LHCN-M2 (cell line): ENCODE data around the gene OR5H15. TPM values are rescaled to one million over a fixed set of nuclear protein-coding genes. Genes with fewer than 3 reads are reported as not detected.
A peak's percentile ranks its signal among the peaks of the same experiment; 100 is the strongest.
"Not testable (repeated sequence)": the region's sequence is repeated elsewhere in the genome, so short reads cannot be mapped to it uniquely, and the experiment has no call there.

Experiments
- DNase-seq: peaks from one replicate; pipeline ENCODE4 v3.0.0-alpha.2; 2012; ENCODE audit warnings: low read depth
- polyA plus RNA-seq: library from polyadenylated mRNA; unstranded; fragments of >200 nt; gene quantifications from one replicate; pipeline ENCODE4 v1.2.1, GENCODE V29; 2012; ENCODE audit warnings: missing spikeins
- total RNA-seq: library from RNA; depleted of rRNA; stranded (reverse); fragments of >200 nt; gene quantifications from 2 replicates; pipeline ENCODE4 v1.2.3, GENCODE V29; 2014; rRNA removed

The OR5H15 gene
- not detected in 2 replicates for total RNA-seq
- polyA plus RNA-seq, result not detected

DNA sequence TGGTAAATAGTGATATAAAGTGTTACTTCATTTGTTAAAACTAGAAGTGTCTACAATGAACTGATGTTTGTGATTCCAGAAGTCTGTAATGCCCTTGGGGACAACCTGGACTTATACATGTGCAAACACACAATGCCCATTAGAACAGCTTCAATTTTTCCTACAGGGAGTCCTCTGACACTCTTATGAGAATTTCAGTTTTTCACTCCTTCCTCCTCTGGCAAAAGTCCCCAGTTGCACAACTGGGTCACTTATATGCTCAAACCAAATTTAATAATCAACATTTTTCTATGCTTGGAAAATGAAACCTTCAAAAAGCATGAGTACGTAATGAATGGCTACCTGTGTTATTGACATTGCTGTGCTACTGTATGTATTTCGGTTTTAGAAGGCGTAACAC, at the start of gene OR5H15:
Gene OR5H15 (plus strand): TSS at position 301 of the 400 bp plus-strand sequence. CDS start 2,004 bp downstream, outside the sequence.
- DNase-seq, result no peak

DNA sequence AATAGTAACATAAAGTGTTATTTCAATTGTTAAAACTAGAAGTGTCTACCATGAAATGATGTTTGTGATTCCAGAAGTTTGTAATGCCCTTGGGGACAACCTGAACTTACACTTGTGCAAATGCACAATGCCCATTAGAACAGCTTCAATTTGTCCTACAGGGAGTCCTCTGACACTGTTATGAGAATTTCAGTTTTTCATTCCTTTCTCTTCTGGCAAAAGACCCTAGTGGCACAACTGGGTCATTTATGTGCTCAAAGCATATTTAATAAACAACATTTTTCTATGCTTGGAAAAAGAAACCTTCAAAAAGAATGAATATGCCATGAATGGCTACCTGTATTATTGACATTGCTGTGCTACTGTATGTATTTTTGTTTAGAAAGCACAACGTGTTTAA, 36.1 kb upstream of the OR5H15 start, which contains the start of gene OR5H1:
Gene OR5H1 (plus strand): TSS at position 301 of the 400 bp plus-strand sequence. CDS start 1,977 bp downstream, outside the sequence.
- DNase-seq, result no peak

DNA sequence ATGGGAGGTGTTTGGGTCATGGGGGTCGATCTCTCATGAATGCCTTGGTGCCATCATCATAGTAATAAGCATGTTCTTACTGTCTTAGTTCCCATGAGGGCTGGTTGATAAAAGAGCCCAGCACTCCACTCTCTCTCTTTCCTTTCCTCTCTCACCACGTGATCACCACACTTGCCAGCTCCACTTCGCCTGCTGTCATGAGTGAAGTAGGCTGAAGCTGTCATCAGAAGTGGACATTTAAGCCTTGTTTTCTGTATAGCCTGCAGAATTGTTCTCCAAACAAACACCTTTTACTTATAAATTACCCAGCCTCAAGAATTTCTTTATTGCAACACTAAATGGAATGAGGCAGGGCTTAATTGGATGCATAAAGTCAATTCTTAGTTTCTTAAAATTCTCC, 29.9 kb upstream of the OR5H15 start:
- no peak for DNase-seq

DNA sequence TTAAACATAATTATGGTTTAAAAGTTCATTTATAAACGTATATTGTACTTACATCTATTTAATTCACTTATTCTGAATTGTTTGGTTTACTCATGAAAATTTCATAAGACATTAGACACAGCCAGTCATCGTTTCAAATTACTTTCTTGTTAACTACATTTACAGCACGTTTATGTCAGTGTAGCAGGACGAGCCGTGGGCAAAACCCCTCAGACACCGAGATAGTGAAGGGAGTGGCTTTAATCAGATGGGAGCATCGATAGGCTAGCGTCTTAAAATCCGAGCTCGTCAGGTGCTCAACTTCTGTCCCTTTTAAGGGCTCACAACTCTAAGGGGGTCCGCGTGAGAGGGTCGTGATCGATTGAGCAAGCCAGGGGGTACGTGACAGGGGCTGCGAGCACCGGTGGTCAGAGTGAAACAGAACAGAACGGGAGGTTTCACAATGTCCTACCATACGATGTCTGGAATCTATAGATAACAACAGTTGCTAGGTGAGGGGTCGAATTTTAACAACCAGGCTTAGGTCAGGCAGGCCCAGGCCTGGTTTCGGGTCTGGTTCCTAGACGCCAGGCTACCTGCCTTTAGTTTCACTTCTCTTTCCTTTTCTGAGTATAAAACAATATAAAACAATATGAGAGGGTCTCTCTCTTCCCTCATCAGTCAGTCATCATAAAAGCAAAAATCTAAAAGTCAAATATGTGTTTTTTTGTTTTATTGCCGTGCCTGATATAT, 28.5 kb upstream of the OR5H15 start:
- not testable (repeated sequence) for DNase-seq

DNA sequence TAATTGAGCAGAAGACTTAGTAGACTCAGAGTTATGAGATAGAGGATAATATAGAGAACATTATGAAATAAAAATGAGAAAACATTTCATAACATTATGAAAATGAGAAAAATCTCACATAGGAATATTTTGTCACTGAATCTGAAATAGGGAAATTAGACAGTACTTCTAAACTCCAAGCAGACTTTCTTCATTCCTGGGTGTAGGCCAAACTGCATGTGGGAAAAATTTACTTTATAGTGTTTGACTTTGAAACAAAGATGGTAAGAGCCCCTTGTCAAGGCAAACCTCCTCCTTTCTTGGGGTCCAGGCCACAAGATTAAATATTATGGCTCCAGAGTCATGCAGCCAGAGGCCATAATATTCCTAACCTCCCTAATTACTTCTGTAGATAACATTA, 26.0 kb upstream of the OR5H15 start:
- no peak for DNase-seq

DNA sequence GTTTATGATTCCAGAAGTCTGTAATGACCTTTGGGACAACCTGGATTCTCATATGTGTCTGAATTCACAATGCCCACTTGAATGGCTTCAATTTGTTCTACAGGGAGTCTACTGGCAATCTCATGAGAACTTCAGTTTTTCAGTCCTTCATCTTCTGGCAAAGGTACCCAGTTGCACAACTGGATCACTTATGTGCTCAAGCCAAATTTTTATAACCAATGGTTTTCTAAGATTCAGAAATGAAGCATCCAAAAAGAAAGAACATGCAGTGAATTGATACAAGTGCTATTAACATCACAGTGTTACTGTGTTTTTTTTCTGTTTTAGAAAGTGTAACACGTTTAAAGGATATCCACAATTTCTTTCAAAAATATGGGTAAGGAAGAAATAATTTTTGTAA, 19.3 kb upstream of the OR5H15 start, which contains the start of gene OR5H14:
Gene OR5H14 (plus strand): TSS at position 301 of the 400 bp plus-strand sequence. CDS start 1,907 bp downstream, outside the sequence.
- no peak for DNase-seq

DNA sequence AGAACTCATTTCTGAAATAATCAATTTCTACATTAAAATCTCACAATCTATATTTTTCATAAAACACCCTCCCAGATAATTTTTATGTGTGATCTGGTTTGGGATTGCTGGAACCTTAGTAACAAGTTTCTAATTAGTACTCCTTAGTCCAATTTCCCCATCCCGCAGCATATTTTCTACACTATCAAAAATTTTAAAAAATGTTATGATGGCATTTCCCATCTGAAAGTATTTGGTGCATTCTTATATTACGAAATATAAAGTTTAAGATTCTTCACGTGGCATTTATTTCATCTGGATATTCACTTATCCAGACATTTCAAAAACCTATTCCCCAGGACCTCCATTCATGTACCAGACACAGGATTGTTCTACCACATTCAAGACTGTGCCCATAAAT, 17.7 kb upstream of the OR5H15 start:
- DNase-seq, result no peak

DNA sequence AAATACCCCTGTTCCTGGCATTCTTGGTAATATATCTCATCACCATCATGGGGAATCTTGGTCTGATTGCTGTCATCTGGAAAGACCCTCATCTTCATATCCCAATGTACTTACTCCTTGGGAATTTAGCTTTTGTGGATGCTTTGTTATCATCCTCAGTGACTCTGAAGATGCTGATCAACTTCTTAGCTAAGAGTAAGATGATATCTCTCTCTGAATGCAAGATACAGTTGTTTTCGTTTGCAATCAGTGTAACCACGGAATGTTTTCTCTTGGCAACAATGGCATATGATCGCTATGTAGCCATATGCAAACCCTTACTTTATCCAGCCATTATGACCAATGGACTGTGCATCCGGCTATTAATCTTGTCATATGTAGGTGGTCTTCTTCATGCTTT, 17.0 kb upstream of the OR5H15 start:
- DNase-seq, result not testable (repeated sequence)

DNA sequence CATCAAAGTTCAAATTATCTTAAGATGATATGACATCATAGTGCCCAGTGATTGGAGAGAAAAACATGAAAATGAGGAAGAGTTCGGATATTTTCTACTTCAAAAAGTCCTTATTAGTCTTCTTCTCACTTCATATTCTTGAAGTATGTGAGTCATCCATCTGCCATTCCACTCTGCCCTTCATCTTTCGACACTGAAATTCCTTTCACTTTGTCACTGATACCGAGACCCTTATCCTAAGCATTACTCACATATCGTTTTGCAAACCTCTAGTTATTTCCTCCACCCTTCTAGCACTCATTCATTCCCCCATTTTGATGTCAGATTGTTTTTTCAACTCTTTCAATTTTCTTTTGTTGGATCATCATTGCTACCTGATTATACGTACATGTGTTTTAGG, 15.3 kb upstream of the OR5H15 start:
- no peak for DNase-seq

DNA sequence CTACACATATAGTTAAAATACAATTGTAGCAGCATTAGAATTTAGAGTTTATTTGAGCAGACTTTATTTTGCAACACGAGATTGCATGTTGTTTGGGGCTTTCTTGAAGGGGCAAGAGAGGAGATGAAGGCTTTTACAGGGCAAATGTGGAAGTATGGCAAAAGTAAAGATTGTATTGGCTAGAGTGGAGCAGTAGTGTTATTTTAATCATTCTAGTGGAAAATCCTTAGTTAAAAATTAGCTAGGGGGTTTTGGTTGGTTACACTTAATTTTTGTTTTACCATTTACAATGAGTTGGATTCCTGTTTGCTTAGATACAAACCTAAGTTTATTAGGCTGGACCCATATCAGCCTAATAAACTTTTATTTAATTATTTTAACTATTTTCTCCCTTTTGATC, 4.6 kb downstream of the OR5H15 start:
- DNase-seq, result no peak

DNA sequence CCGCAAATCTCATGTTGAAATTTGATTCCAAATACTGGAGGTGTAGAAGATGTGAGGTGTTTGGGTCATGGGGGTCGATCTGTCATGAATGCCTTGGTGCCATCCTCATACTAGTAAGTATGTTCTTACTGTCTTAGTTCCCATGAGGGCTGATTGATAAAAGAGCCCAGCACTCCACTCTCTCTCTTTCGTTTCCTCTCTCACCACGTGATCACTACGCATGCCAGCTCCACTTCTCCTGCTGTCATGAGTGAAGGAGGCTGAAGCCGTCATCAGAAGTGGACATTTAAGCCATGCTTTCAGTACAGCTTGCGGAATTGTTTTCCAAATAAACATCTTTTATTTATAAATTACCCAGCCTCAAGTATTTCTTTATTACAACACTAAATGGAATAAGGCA, 6.1 kb downstream of the OR5H15 start:
- DNase-seq, result peak; percentile 1

DNA sequence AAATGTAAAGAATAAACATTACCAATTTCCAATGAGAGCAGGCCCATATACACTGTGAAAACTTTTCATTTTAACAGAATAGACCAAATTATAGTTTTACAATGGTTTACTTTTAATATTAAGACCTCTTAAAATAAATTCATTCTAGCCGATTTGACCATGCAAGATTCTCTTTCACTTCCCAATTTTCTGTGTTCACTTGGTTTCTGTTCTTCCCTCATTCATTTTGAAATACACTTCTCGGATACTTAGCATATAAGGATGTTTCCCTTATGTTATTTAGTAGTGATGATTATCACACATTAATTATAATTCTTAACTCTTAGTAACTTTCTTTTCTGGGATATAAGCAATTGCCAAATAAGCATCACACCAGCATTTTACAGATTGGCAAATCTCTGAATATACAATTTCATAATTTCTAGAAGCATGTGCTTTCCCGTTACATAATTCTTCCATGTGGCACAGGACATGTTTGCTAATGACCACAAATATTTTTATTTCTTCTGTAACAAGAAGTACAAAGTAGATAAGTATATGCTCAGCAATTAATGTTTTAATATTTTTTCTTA, 13.9 kb downstream of the OR5H15 start:
- no peak for DNase-seq

DNA sequence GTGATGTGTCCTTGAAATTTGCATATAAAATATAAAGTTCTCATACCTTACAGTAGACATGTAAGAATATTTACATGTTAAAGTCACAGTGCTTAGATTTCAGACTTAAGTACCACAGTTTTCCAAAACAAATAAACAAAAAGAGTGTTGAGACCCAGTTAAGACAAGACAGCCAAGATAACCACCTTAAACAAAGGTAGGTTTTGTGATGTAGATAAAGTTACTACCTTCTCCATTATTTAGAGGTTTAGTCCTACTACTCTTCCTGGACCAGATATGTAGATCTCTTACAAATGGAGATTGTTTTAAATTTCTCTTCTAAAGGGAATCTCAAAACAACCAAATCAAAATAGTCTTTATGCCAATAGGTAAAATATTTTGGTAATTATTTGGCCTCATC, 15.7 kb downstream of the OR5H15 start:
- no peak for DNase-seq

DNA sequence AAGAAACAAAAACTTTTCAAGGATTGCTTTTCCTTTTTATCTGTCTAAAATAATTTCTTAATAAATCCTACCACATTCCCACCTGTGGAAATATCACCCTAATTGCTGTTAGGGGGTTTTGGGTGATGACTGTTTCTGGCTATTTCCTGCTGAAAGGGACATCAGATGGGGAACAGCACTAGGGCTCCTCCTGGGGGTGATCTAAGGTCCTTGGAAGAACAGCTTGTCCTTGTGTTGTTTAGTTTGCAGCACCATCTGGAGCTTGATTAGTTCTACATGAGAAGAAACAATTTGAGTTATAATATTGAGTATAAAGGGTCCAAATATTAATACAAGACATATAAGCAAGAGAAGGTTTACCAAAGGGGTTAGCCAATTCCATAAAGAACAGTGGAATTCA, 18.7 kb downstream of the OR5H15 start:
- no peak for DNase-seq

DNA sequence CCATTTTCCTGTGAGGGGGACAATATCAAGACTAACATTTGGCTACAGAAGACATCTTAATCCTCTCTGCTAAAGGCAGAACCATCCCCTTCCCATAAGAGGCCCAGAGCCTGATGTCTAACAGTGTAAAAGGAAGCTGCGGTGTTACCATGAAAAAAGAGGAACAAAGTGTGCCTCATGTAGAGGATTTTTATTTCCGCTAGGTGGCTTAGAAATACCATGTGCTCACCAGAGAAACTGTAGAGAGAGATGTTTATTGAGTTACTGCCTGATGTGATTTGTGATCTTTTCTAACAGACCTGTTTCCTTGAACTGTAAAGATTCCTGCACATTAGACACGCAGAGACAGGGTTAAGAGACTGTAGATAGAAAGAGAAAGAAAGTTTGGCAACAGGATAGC, 22.0 kb downstream of the OR5H15 start:
- peak; percentile 1 for DNase-seq

DNA sequence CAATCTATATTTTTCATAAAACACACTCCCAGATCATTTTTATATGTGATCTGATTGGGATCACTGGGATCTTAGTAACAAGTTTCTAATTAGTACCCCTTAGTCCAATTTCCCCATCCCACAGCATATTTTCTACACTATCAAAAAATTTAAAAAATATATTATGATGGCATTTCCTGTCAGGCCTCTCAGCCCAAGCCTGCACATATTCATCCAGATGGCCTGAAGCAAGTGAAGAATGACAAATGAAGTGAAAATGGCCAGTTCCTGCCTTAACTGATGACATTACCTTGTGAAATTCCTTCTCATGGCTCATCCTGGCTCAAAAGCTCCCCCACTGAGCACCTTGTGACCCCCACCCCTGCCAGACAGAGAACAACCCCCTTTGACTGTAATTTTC, 24.4 kb downstream of the OR5H15 start:
- not testable (repeated sequence) for DNase-seq

DNA sequence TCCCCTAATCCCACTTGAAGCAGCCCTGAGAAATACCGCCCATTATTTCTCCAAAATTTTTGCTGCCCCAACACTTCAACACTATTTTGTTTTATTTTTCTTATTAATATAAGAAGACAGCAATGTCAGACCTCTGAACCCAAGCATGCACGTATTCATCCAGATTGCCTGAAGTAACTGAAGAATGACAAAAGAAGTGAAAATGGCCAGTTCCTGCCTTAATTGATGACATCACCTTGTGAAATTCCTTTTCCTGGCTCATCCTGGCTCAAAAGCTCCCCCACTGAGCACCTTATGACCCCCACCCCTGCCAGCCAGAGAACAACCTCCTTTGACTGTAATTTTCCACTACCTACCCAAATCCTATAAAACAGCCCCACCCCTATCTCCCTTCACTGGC, 29.8 kb downstream of the OR5H15 start:
- not testable (repeated sequence) for DNase-seq

DNA sequence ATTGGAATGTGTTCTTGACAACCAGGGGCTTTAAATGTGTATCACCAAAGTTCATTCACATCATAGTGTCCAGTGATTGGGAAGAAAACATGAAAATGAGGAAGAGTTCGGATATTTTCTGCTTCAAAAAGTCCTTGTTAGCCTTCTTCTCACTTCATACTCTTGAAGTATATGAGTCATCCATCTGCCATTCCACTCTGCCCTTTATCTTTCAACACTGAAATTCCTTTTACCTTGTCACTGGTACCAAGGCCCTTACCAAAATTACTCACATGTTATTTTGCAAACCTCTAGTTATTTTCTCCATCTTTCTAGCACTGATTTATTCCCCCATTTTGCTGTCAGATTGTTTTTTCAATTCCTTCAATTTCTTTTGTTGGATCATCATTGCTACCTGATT, 32.5 kb downstream of the OR5H15 start:
- DNase-seq, result no peak

DNA sequence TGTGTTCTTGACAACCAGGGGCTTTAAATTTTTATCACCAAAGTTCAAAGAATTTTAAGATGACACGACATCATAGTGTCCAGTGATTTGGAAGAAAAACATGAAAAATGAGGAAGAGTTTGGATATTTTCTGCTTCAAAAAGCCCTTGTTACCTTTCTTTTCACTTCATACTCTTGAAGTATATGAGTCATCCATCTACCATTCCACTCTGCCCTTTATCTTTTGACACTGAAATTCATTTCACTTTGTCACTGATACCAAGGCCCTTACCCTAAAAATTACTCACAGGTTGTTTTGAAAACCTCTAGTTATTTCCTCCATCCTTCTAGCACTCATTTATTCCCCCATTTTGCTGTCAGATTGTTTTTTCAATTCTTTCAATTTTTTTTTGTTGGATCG, 42.7 kb downstream of the OR5H15 start:
- DNase-seq, result no peak

DNA sequence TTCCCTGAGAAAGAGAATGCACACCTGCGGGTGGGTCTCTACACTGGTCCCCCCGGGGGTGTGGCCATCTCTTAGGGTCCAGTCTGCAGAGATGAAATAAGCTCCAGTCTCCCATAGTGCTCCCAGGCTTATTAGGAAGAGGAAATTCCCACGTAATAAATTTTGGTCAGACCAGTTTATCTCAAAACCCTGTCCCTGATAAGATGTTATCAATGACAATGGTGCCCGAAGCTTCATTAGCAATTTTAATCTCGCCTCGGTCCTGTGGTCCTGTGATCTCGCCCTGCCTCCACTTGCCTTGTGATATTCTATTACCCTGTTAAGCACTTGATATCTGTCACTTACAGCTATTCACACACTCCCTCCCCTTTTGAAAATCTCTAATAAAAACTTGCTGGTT, 46.8 kb downstream of the OR5H15 start:
- no peak for DNase-seq

DNA sequence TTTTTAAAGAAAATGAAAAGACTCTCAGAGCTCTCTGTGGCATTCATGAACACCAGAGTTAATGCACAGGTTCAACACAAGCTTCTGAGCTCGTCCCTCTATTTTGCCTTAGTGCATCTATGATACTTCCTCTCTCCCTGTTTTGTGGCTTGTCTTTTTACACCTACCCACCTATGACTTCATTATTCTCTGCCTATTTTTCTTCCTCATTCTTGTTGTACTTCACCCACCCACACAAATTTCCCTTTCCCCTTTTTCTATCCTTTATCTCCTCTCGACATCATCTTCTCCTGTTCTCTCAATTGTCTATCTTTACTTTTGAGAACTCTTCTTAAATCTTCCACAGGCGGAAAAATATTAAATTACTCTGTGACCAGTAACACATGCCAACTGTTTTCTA, 48.6 kb downstream of the OR5H15 start:
- no peak for DNase-seq
